Brain microvascular endothelial cell (primary cell): ENCODE measurements around the gene EP400.

Experiments
- DNase-seq: peaks from one replicate; pipeline ENCODE4 v3.0.0-alpha.2; 2020
- H3K27ac ChIP-seq: fragments of 250-450 bp; sonication (Bioruptor Pico); 2 replicates; pipeline ENCODE4 v1.5.1; 2020; ENCODE audit warnings: mild to moderate bottlenecking, moderate library complexity
- H3K27me3 ChIP-seq: fragments of 250-450 bp; sonication (Bioruptor Pico); replicated peaks from 2 replicates; pipeline ENCODE4 v1.5.1; 2020; ENCODE audit warnings: mild to moderate bottlenecking
- H3K36me3 ChIP-seq: fragments of 250-450 bp; sonication (Bioruptor Pico); replicated peaks from 2 replicates; pipeline ENCODE4 v1.5.1; 2020; ENCODE audit warnings: mild to moderate bottlenecking
- H3K4me3 ChIP-seq: 2 replicates; pipeline ENCODE4 v1.5.1; 2011; ENCODE audit warnings: low read depth, mild to moderate bottlenecking, control low read depth, low read length, moderate library complexity
- in situ Hi-C: cut with HindIII; loops from 2 replicates; pipeline ENCODE4 v1.10.0; 2017; ENCODE audit warnings: low sequenced_read_pairs, low pct_ligation_motif_present
- TF ChIP-seq, protein P1 (sequence below): IDR thresholded peaks from 2 replicates; pipeline ENCODE4 v1.5.1; 2011; ENCODE audit warnings: low read depth, mild to moderate bottlenecking, moderate library complexity, low read length, control low read depth, inconsistent platforms; ENCODE audit errors: missing control alignments

The EP400 gene

GRCh38 chr12:132012919-132013568 lies 63.3 kb downstream of the EP400 start:
- TF ChIP-seq, protein P1, sequence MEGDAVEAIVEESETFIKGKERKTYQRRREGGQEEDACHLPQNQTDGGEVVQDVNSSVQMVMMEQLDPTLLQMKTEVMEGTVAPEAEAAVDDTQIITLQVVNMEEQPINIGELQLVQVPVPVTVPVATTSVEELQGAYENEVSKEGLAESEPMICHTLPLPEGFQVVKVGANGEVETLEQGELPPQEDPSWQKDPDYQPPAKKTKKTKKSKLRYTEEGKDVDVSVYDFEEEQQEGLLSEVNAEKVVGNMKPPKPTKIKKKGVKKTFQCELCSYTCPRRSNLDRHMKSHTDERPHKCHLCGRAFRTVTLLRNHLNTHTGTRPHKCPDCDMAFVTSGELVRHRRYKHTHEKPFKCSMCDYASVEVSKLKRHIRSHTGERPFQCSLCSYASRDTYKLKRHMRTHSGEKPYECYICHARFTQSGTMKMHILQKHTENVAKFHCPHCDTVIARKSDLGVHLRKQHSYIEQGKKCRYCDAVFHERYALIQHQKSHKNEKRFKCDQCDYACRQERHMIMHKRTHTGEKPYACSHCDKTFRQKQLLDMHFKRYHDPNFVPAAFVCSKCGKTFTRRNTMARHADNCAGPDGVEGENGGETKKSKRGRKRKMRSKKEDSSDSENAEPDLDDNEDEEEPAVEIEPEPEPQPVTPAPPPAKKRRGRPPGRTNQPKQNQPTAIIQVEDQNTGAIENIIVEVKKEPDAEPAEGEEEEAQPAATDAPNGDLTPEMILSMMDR = no peak
- Histone ChIP-seq H3K36me3 (peaks cover 62% of the 10 kb centered on the region), H3K27me3 (no peaks in the 10 kb centered on the region), H3K27ac (no peak overlapping the region), H3K4me3 (no peak overlapping the region)
- in situ Hi-C loops = no loop called here
- no peak for DNase-seq

- Histone ChIP-seq H3K27me3 (no peaks in the 10 kb centered on the region), H3K4me3 (no peak overlapping the region), H3K27ac (no peak overlapping the region), H3K36me3 (peaks cover 67% of the 10 kb centered on the region)
- no peak for DNase-seq
- TF ChIP-seq, protein P1 = no peak
- in situ Hi-C loops = no loop called here
Measured at GRCh38 chr12:132014092-132014914, 64.6 kb downstream of the EP400 start.

- Histone ChIP-seq H3K27ac (no peak overlapping the region), H3K36me3 (peaks cover 71% of the 10 kb centered on the region), H3K4me3 (no peak overlapping the region), H3K27me3 (no peaks in the 10 kb centered on the region)
- in situ Hi-C loops = no loop called here
- TF ChIP-seq, protein P1 = peak; percentile 30
- no peak for DNase-seq
Measured at GRCh38 chr12:132014915-132015280, 65.2 kb downstream of the EP400 start.

DNA sequence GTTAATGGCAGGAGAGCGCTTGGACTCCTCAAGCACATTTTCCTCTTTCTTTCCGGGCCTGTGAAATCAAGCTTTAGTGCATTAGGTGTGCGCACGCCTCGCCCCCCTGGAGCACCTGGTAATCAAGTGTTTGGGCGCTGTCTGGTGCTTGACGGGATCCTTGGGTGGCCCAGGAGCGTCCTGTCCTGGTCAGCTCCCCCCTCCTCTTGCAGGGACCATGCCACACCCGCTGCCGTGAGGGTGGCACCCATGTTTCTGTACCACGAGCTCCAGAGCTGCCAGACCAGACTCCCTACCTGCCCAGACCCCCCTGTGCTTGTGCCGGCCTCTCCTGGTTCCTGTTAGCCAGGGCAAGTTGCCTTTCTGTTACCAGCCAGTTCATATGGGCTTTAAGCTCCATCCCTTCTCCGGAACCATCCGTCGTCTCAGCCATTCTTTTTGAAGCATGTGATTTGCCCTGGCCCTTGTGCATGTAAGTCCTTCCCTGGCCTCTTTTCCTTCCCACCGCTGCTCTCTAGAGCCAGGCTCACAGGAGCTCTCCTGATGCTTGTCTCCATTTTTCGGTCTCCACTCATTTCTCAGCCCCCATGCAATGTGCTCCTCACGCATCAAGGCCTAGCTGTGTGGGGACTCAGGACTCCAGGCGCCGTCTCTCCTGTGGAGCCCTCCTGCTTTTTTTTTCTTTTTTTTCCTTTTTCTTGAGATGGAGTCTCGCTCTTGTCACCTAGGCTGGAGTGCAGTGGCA lies 66.1 kb downstream of the EP400 start:
- no peak overlapping the region for H3K4me3 ChIP-seq
- DNase-seq = no peak
- TF ChIP-seq, protein P1 = no peak
- peaks cover 73% of the 10 kb centered on the region for H3K36me3 ChIP-seq
- in situ Hi-C loops = no loop called here
- no peak overlapping the region for H3K27ac ChIP-seq
- H3K27me3 ChIP-seq = no peaks in the 10 kb centered on the region

- no peak for DNase-seq
- no peak overlapping the region for H3K27ac ChIP-seq
- H3K4me3 ChIP-seq = no peak overlapping the region
- in situ Hi-C loops = no loop called here
- H3K36me3 ChIP-seq = peaks cover 58% of the 10 kb centered on the region
- no peaks in the 10 kb centered on the region for H3K27me3 ChIP-seq
- TF ChIP-seq, protein P1 = no peak
Measured at GRCh38 chr12:132018193-132018916, 68.6 kb downstream of the EP400 start.
